ENCODE results near the gene ZNF385B. TPM values are rescaled to one million over a fixed set of nuclear protein-coding genes. Genes with fewer than 3 reads are reported as not detected.

Gene ZNF385B
- total and polyA plus RNA-seq, 4 donors: 13.5 to 70.8 (median 45.2) TPM

- Histone ChIP-seq H3K4me3 (no peak overlapping the region), H3K36me3 (ENCODE audit: control insufficient read depth in 4 of 4, insufficient read depth in 4 of 4, low read length in 4 of 4) (no peaks in the 10 kb centered on the region), H3K9me3 (ENCODE audit: control insufficient read depth in 4 of 4, insufficient read depth in 3 of 4, low read length in 3 of 4) (no peaks in the 10 kb centered on the region), H3K27me3 (ENCODE audit: control insufficient read depth in 3 of 3, insufficient read depth in 3 of 3, low read length in 2 of 3) (no peaks in the 10 kb centered on the region), H3K27ac (ENCODE audit: low read depth in 1 of 2, low read length in 1 of 2) (no peak overlapping the region), H3K9ac (ENCODE audit: insufficient read depth in 1 of 2, low read length in 2 of 2) (no peak overlapping the region), H3K4me1 (ENCODE audit: control insufficient read depth in 5 of 5, insufficient read depth in 5 of 5, low read length in 5 of 5) (peaks cover 0 to 8% (median 0%) of the 10 kb centered on the region in 5 donors)
- DNase-seq (peak in 1 of 3 donors; percentile 32), ATAC-seq (ENCODE audit: insufficient read depth, low FRiP score) (no peak)
- TF ChIP-seq CTCF (IDR thresholded peaks at IDR 0.05; ENCODE audit: control extremely low read depth, extremely low read depth): no peak
- WGBS, 2 donors: 48 to 69% methylated on average over 4 of the region's 4 CpGs
These were observed 280.9 kb downstream of the ZNF385B start for GRCh38 chr2:179580378-179581146.

DNA sequence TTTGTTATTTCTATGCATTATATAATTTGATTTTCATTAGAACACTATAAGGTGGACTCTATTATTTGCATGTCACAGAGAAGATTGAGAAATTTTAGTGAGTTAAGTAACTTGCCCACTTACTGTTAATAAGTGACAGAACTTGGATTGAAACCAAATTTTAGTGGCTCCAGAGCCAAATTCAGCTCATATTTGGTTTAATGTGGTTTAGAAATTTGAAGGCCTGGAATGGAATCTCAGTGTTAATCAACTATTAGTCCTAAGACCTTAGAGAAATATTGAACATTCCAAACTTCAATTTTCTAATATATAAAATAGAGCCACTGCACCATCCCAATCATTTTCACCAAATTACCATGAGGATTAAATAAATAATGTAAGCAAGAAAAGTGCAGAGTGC, 281.6 kb downstream of the ZNF385B start:
- H3K9ac ChIP-seq (ENCODE audit: insufficient read depth in 1 of 2, low read length in 2 of 2): no peak overlapping the region
- TF ChIP-seq CTCF (IDR thresholded peaks at IDR 0.05; ENCODE audit: control extremely low read depth, extremely low read depth): no peak
- no peak overlapping the region for H3K27ac ChIP-seq (ENCODE audit: low read depth in 1 of 2, low read length in 1 of 2)
- no peaks in the 10 kb centered on the region for H3K36me3 ChIP-seq (ENCODE audit: control insufficient read depth in 4 of 4, insufficient read depth in 4 of 4, low read length in 4 of 4)
- no peaks in the 10 kb centered on the region for H3K27me3 ChIP-seq (ENCODE audit: control insufficient read depth in 3 of 3, insufficient read depth in 3 of 3, low read length in 2 of 3)
- no peak overlapping the region for H3K4me3 ChIP-seq
- ATAC-seq (ENCODE audit: insufficient read depth, low FRiP score): no peak
- peak in 2 of 3 donors; percentile 68 to 85 for DNase-seq
- peaks cover 0 to 8% (median 0%) of the 10 kb centered on the region in 5 donors for H3K4me1 ChIP-seq (ENCODE audit: control insufficient read depth in 5 of 5, insufficient read depth in 5 of 5, low read length in 5 of 5)
- H3K9me3 ChIP-seq (ENCODE audit: control insufficient read depth in 4 of 4, insufficient read depth in 3 of 4, low read length in 3 of 4): no peaks in the 10 kb centered on the region

- TF ChIP-seq CTCF (IDR thresholded peaks at IDR 0.05; ENCODE audit: control extremely low read depth, extremely low read depth): no peak
- Histone ChIP-seq H3K27ac (ENCODE audit: low read depth in 1 of 2, low read length in 1 of 2) (no peak overlapping the region), H3K4me3 (no peak overlapping the region), H3K9ac (ENCODE audit: insufficient read depth in 1 of 2, low read length in 2 of 2) (no peak overlapping the region), H3K9me3 (ENCODE audit: control insufficient read depth in 4 of 4, insufficient read depth in 3 of 4, low read length in 3 of 4) (no peaks in the 10 kb centered on the region), H3K36me3 (ENCODE audit: control insufficient read depth in 4 of 4, insufficient read depth in 4 of 4, low read length in 4 of 4) (no peaks in the 10 kb centered on the region), H3K4me1 (ENCODE audit: control insufficient read depth in 5 of 5, insufficient read depth in 5 of 5, low read length in 5 of 5) (peaks cover 0 to 15% (median 3%) of the 10 kb centered on the region in 5 donors), H3K27me3 (ENCODE audit: control insufficient read depth in 3 of 3, insufficient read depth in 3 of 3, low read length in 2 of 3) (no peaks in the 10 kb centered on the region)
- ATAC-seq (ENCODE audit: insufficient read depth, low FRiP score) (no peak), DNase-seq (no peak)
- WGBS, 2 donors: 53 to 78% methylated on average over 2 of the region's 2 CpGs
These were observed 283.1 kb downstream of the ZNF385B start for GRCh38 chr2:179578171-179578916.

Measured in lung (tissue), 12 donors.